ENCODE data around the gene SCUBE1.

SCUBE1 gene

DNA sequence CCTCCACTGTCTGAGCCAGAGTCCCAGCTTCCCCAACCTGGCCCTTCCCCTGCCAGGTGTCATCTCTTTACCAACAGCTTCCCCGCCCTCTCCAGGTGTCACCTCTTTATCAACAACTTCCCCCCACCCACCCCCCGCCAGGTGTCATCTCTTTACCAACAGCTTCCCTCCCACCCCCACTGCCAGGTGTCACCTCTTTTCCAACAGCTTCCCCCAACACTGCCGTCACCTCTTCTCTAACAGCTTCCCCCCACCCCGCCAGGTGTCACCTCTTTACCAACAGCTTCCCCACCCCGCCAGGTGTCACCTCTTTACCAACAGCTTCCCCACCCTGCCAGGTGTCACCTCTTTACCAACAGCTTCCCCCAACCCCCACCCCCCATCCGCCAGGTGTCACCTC is 126.4 kb downstream of the SCUBE1 start:
- DNase-seq (ENCODE audit: low read depth, low spot score), result no peak

DNA sequence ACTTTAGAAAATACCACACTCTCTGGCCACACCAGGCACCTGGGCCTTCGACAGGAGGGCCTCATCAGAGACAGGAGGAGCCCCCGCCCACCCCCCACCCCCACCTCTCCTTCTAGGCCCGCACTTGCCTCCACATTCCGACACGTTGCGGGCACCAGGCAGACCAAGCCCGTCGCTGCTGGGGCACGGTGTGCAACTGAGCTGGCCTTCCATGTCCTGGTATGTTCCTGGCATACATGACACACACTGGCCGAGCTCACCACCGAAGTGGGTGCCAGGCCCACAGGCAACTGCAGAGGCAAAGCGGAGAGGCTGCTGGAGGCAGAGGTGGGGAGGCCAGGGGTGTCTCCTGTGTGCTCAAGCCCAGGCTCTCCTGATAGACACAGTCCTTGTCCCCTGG is 129.2 kb downstream of the SCUBE1 start:
- no peak for DNase-seq (ENCODE audit: low read depth, low spot score)

DNA sequence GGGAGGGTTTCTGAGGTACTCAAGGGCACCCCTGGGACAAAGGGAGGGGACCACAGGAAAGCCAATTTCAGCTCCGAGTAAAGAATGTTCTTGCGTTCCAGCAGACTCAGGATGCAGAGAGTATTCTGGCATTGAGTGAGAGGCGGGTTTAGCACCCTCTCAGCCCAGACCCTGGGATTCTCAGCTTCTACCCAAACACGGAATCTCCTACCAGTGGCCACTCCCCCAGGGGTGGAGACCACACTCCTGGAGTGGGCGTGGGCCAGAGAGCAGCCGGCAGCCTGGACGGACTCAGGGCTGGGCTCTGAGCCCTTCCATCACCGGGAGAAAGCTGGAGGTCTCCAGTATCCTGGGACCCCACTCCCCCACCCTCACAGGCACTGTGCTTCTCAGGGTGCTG is 130.1 kb downstream of the SCUBE1 start:
- no peak for DNase-seq (ENCODE audit: low read depth, low spot score)

DNA sequence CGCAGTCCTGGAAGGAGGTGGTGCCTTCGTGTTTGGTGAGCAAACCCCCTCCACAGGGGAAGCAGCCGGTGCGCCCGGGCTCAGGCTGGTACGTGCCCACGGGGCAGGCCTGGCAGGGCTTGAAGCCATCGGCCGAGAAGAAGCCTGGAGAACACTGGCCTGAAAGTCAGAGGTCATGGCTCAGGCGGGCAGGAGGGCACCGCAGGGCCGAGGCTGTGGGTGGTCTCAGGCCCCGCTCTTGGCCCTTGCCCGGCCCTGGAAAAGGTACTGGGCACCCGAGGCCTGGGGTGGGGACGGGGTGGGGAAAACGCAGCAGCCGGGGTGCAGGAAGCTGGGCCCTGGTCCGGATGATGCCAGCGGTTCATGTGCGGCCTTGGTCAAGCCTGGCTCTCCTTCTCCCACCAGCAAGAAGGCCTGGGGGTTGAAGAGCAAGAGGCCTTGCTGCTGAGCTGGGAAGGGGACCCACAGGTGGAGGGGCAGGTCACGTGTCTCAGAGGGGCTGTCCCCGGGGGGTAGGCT is 130.7 kb downstream of the SCUBE1 start:
- DNase-seq (ENCODE audit: low read depth, low spot score), result no peak

DNA sequence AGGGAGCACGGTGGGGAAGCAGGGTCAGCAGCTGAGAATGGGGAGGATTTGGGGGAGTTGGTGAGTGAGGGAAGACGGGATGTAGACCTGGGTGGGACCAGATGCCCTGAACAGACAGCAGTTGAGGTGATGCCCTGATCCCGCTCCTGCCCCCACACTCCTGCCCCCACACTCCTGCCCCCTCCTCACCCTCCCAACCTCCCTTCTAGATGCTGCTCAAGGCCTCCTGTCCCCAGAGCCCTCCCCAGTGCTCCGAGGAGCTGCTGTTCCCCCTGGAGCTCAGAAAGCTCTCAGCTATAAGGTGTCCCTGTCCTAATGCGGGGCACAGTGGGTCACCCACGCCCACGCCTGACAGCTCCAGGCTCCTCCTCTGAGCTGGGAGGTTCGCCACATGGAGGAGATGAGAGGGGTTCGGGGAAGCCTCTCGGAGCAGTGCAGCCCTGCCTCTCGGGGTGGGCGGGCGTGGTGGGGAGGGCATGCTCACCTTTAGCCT is 131.2 kb downstream of the SCUBE1 start:
- DNase-seq (ENCODE audit: low read depth, low spot score), result no peak

DNA sequence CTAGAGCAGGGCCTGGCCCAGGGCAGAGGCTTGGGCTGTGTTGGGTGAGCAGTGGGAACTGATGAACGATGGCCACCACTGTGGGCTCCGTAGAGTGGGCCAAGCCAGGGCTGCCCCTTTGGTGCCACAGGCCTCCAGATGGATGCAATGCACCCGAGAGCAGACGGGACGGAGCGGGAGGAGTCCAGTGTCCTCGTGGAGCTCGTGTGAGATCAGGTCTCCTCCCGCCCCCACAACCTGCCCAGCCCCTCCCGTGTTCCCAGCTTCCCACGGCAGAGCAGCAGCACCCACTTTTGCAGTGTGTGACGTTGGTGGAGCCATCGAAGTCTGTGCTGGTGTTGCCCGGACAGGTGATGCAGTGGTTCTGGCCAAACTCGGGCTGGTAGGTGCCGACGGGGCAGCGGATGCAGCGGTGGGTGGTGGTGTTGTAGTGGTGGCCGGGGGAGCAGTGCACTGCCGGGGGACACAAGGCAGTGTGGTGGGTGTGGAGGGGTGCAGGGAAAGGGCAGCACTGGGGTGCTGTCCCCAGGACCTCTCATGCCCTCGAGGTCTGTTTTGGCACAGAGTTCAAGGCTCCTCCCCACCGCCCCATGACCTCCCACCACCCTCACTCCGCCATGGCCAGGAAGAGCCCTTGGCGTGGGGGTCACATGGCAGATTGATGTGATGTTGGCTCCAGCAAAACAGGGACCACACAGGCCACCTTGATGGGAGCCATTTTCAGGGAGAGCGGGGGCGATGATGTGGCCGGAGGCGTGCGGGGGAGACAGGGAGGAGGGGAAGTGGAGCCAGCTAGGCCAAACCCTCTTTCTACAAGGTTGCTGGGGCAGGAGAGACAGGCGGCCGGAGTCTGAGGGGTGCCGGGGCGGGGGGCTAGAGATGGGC is 132.3 kb downstream of the SCUBE1 start:
- DNase-seq (ENCODE audit: low read depth, low spot score), result no peak

DNA sequence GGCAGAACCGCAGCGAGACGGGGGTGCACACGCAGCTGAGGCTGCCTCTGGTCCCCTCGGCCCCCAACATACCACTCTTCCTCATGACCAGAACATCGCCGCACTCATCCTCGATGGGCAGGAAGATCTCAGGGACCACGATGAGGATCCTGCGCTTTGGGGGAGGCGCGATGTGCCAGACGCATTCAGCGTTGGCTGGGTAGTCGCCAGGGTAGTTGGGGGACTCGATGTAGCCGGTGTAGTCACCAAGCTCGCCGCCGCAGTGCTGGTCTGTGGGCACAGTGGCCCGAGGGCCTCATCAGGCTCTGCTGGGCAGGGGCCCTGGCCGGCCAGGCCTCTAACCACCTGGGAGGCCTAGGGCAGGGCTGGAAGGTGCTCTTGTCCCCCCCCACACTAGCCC is 133.2 kb downstream of the SCUBE1 start:
- no peak for DNase-seq (ENCODE audit: low read depth, low spot score)

DNA sequence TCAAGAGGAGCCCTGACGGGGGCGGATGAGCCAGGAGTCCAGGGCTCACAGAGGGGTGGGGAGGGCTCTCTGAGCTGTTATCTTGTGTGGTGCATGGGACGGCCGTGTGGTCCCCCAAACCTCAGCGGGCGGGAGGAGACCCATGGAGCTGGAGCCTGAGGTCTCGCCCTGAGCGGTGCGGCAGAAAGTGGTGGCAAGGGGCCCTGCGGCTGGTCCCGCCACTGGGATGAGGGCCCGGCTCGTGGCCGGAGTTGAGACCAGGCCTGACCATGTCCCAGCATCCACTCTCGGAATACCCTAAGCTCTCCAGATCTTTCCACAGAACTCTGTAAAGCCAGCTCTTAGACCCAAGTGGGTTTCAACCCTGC is 133.7 kb downstream of the SCUBE1 start:
- DNase-seq (ENCODE audit: low read depth, low spot score), result no peak

DNA sequence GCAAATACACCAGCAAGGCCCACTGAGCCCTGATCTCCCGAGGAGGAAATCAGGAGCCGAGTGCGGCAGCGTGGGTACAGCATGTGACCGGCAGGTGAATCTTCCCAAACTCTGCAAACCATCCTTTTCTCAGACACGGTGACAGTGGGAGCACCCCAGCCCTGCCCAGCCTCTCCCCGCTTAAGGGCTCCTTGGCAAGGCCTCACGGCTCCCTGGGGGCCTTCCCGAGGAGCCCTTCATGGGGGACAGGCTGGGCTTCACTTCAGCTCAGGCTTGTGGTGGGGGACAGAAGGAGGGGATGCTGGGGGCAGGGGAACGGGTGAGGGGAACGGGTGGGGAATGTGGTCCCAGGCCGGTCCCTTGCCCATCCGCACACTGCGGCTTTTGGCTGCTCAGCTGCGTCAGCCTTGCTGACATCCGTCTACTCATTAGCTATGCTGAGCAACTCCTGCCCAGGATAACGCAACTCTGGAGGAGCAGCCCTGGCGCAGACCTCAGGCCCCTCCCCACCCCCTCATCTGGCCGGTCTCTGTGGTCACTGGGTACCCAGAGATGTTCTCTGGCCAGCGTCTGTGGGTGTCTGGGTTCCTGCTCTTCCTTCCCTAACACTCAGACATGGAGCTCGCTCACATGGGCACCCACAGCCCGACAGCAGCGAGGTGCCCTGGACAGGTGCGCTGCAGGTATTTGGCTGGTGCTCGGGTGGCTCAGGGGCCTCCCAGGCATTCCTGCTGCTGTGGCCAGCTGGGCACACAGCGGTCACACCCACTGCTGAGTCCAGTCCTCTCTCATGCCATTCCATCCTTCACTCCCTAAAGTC is 134.3 kb downstream of the SCUBE1 start:
- DNase-seq (ENCODE audit: low read depth, low spot score), result no peak

DNA sequence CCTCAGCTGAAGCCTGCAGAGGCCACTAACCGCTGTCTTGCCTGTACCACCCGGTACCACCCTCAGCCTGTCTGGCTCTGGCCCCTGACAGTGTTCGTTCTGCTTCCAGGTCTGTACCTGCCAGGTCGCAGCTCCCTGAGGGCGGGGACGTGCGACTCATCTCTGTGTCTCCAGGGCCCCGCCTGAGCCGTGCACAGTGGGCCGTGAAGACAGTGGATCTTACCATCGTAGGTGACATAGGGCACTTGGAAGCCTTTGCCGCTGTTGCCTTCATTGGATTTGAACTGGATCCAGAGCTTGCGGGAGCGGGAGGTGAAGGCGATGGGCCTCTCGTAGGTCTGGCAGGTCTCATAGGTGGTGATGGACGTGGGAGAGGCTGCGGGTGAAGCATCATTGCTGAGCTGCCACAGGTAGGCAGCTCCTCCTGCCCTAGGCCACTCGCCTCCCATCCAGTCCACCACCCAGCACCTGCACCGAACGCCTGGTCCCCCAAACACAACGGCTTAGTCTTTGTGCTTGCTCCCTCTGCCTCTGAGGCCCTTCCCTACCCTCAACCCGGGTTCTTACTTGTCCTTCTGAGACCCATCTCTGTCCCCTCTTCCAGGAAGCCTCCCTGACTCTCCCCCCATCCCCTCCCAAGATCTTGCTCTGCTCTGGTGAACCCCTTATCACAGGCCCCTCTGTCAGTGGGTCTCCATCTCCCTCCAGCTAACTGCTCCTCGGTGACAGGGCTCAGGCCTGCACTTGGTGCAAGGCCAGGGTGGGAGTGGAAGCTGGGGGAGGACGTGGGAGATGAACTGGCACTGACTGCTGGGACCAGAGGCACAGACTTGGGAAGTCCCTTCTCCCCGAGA is 135.1 kb downstream of the SCUBE1 start:
- no peak for DNase-seq (ENCODE audit: low read depth, low spot score)

DNA sequence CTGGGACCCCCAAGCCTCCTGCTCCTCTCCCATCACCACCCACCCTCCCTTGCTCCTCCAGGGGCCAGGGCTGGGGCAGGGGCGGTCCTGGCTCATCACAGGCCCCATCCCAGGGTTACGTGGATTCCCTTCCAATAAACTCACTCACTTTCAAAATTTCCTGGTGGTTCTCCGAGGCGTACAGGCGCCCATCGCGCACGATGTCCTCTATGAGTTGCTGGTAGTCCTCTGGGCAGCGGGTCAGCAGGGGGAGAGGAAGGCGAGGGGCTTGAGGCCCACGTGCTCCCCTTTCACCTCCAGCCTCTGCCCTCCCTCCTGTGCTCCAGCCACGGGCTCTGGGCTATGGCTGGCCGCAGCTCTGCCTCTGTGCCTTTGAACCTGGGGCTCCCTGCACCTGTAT is 135.8 kb downstream of the SCUBE1 start:
- DNase-seq (ENCODE audit: low read depth, low spot score), result no peak

DNA sequence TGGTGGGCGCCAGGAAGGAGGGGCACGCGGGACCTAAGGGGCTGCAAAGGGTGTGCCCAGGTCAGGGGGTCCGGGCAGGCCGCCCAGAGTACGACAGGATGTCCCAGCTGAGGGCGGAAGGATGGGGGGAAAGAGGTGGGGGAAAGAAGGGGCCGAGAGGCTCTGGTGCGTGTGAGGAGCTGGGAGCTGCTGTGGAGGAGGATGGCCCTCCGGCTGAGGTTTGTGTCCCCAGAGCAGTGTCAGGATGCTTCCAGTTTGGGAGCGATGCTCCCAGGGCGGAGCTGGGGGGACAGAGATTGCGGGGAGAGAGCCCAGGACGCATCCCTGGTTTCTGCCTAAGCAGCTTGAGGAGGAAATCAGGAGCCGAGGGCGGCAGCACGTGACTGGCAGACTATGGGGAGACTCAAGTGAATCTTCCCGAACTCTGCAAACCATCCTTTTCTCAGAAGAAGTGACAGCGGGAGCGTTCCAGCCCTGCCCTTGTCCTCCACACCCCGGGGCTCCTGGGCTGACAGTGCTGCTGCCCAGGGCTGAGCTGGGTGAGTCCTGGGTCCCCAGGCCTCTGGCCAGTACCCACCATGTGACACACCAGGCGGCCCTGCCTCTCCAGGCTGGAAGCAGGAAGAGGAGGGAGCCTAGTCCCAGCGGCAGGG is 136.5 kb downstream of the SCUBE1 start:
- no peak for DNase-seq (ENCODE audit: low read depth, low spot score)

DNA sequence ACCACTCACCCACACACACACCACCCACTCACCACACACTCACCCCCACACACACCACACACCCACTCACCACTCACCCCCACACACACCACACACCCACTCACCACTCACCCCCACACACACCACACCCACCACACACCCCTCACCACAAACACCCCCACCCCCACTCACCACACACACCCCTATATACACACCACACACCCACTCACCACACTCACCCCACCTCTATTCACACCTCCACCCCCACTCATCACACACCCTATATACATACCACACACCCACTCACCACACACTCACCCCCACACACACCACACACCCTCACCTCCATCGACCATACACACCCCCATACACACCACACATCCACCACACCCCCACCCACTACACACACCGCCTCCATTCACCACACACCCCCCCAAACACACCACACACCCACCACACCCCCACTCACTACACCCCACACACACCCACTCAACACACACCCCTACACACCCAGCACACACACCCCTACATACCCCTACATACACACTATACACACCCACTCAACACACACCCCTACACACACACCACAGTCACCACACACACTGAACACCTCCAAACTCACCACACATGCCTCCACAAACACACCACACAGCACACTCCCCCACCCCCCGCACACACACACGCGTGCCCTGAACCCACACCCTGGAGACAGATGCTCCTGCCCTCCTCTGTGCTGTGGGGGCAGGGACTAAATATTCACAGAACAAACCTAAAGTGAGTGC is 137.2 kb downstream of the SCUBE1 start:
- no peak for DNase-seq (ENCODE audit: low read depth, low spot score)

DNA sequence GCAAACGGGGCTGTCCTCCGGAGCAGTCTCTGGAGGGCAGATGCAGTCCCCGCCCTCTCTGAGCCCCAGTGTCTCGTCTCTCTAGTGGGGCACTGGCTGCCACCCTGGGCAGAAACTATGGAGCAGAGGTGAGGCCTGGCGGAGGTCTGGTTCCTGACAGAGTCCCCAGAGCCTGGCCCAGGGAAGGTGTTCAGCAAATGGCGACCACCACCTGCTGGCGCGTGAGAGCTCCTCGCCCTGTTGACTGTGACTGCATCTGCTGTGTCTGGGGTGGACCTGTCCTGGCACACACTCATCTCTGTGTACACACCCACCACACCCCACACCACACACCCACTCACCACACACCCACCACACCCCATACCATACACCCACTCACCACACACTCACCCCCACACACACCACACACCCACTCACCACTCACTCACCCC is 137.9 kb downstream of the SCUBE1 start:
- no peak for DNase-seq (ENCODE audit: low read depth, low spot score)

DNA sequence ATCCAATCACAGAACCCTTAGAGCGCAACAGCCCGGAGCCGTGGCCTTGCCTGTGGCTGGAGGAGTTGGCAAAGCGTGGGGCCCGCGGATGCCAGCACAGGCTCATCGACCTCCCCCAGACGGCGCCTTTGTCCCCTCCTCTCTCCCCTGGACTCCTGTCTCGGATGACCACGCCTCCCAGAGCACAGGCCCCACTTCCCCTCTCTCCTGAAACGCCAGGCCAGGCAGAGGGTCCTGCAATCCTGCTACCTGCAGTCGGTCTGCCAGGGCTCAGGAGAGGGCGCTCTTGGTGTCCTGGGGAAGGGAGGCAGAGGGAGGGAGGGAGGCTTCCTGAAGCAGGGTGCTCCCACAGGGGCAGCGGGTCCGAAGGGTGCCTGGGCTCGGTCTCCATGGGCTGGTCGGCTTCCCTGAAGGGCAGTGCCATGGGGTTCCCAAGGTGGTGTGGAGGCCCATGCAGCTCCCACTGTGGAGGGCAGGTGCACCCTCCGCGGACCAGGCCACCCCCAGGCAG is 139.6 kb downstream of the SCUBE1 start:
- DNase-seq (ENCODE audit: low read depth, low spot score), result no peak

DNA sequence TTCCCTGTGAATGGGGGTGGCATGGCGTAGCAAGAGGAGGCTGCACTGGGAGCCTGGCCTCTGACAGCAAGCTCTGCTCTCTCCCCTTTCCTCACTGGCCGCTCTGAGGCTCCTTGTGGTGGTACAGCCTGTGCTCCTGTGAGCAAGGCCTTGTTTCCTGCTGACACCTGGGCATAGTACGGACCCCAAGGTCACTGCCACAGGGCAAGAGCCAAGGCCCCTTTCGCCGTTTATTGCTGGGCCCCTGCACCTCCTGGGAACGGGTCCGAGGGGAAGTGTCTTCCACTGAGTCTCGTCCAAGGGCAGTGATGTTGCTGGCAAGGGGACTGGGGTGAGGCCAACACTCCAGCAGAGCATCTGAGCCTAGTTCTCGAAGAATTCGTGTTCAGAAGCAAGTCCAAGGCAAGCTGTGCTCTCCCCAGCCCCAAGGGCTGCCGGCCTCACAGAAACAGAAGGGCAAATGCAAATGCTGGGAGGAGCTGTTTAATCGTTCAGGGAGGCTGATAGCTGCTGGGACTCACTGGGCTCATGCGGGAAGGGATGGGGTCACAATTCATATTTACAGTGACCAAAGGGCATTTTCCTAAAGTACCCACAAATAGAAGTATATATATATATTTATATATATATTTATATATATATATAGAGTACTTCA is 140.3 kb downstream of the SCUBE1 start:
- no peak for DNase-seq (ENCODE audit: low read depth, low spot score)

DNA sequence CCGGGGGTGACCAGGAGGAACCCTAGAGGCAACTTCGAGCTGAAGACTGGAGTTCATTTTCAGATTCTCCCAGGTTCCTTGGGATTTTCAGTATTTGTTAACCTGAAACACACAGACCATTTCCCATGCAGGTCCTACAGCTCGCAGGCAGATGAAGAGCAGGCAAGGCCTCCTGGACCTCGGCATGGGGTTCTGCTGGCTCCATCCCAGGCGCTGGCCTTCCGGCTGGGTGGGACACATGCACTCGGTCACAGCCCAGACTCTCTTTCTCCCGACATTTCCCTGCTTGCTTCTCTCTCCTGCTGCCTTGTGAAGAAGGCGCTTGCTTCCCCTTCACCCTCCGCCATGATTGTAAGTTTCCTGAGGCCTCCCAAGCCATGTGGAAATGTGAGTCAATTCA is 140.8 kb downstream of the SCUBE1 start:
- DNase-seq (ENCODE audit: low read depth, low spot score), result no peak

DNA sequence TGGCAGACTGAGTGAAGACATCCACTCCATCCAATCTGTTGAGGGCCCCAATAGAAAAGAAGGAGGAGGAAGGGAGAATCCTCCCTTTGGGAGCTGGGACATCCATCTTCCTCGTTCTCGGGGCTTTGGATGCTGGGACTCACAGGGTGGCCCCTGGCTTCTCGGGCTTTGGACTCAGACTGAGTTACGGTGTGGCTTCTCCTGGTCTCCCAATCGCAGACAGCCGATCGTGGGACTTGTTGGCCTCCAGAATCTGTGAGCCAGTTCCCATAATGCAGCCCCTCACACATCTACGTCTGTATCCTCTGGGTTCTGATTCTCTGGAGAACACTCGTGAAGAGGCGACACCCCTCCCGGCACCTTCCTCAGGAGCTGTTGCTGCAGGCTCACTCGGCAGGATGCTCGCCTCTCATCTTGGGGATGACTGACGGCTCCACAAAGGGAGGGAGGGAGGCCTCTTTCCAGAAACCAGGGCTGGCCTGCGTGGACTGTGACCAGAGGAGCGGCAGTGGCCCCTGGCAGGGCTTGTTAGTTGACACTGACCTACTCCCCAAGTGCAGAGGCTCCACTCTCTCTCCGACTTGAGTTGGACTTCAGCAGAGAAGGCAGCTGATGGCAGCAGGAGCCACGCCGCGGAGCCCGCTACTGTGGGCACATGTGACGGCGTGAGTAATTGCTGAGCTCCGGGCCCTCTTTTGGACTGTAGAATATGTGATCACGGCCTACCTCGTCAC is 141.5 kb downstream of the SCUBE1 start:
- no peak for DNase-seq (ENCODE audit: low read depth, low spot score)

DNA sequence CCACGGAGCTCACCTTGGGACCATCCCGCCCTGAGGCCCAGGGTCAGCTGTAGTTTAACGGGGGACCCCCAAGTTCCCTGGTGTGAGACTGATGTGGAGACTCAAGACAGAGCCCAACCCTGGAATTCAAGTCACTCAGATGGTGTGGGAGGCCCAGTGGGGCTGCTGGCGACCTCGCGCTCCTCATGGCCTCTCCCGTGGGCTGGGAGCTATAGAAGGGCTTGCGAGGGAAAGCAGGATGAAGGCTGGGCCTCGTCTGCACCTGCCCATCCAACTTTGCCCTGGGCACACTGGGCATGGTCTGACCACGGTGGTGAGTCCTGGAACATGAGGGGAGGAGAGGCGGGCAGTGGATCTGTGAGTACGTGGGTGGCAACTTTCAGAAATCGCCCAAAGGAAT is 142.6 kb downstream of the SCUBE1 start:
- no peak for DNase-seq (ENCODE audit: low read depth, low spot score)
